Measurements from ENCODE around the gene CBX2. TPM values are rescaled to one million over a fixed set of nuclear protein-coding genes. Genes with fewer than 3 reads are reported as not detected.

The CBX2 gene
- total RNA-seq, 1 donor: under 0.01 TPM

DNA sequence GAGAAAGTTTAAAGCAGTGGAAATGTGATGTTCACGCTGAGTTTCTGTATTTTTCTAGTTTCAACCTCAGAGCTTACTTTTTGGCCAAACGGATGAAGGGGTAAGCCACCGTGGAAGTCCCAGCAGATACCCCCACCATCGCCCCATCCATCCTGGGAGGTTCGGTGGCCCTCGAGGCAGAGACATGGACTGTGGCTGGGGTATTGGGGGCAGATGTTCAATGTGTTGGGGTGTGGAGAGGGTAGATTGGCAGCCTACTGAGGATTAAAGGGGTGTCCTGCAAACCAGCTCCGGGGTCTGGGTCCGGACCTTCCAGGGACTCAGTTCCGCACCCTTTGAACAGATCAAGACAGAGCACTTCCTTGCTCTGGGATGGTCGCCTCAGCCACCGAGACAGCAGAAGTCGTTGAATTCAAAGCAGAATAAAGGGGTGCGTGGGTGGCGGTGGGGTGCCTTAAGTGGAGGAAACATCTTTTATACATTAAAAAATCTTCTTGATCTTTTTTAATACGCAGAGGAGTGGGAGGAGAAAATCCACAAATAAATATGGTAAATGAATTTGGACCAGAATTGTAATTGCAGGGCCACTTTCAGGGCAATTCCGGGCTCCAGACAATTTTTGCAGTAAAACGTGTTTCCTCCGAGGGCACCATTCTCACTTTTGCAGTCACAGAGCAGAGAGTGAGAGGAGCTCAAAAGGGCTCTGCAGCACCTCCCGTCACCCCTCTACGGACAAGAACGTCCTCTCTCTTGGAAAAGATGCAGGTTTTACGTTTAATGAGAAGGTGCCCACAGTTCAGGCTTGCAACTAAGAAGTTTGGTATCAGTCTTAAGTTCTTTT lies 27.1 kb downstream of the CBX2 start:
- Histone ChIP-seq H3K9me3 (ENCODE audit: low read depth, low read length) (no peaks in the 10 kb centered on the region), H3K4me3 (ENCODE audit: low read length) (no peak overlapping the region), H3K4me1 (ENCODE audit: insufficient read depth, low read length) (peaks cover 55% of the 10 kb centered on the region), H3K27me3 (ENCODE audit: insufficient read depth, low read length) (peaks cover 93% of the 10 kb centered on the region)

GRCh38 chr17:79806446-79806760 lies 28.5 kb downstream of the CBX2 start:
- peaks cover 49% of the 10 kb centered on the region for H3K4me1 ChIP-seq (ENCODE audit: insufficient read depth, low read length)
- H3K4me3 ChIP-seq (ENCODE audit: low read length): no peak overlapping the region
- H3K9me3 ChIP-seq (ENCODE audit: low read depth, low read length): no peaks in the 10 kb centered on the region

GRCh38 chr17:79806863-79807720 lies 29.1 kb downstream of the CBX2 start:
- H3K9me3 ChIP-seq (ENCODE audit: low read depth, low read length): no peaks in the 10 kb centered on the region
- peaks cover 87% of the 10 kb centered on the region for H3K27me3 ChIP-seq (ENCODE audit: insufficient read depth, low read length)
- H3K4me3 ChIP-seq (ENCODE audit: low read length): no peak overlapping the region
- H3K4me1 ChIP-seq (ENCODE audit: insufficient read depth, low read length): peaks cover 50% of the 10 kb centered on the region

More at GRCh38 chr17:79806446-79806760, 28.5 kb downstream of the CBX2 start:
- peaks cover 87% of the 10 kb centered on the region for H3K27me3 ChIP-seq (ENCODE audit: insufficient read depth, low read length)

GRCh38 chr17:79808763-79809529 lies 31.0 kb downstream of the CBX2 start:
- no peak overlapping the region for H3K4me3 ChIP-seq (ENCODE audit: low read length)
- H3K4me1 ChIP-seq (ENCODE audit: insufficient read depth, low read length): peaks cover 44% of the 10 kb centered on the region
- H3K27me3 ChIP-seq (ENCODE audit: insufficient read depth, low read length): peaks cover 79% of the 10 kb centered on the region
- H3K9me3 ChIP-seq (ENCODE audit: low read depth, low read length): no peaks in the 10 kb centered on the region

DNA sequence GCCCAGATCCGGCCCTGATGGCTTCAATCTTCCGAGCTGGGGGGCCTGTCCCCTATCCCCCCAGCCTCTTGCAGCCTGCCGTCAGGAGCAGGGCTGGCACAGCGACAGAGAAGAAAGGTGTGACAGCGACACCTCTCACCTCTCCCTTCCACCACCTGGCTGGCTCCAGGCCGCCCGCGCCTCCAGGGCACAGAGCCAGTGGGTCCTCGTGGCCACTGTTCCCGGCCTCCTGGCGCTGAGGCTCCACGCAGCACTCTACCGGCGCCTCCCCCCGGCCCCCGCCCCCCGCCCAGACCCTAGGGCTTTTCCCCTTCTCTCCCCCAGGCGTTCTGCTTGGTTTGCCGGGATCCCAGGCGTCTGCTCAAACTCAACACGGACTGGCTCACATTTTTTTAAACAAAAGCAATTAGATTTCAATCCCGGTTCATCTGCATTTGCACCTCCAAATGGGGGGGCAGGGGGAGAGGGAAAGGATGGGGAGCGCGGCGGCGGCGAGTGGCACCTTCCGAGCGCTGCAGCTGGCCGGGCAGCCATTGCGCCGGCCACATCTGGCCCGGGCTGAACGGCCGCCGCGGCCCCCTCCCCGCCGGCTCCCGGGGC lies 31.7 kb downstream of the CBX2 start:
- Histone ChIP-seq H3K9me3 (ENCODE audit: low read depth, low read length) (no peaks in the 10 kb centered on the region), H3K4me1 (ENCODE audit: insufficient read depth, low read length) (peaks cover 44% of the 10 kb centered on the region)

GRCh38 chr17:79810130-79811010 lies 32.4 kb downstream of the CBX2 start:
- Histone ChIP-seq H3K27me3 (ENCODE audit: insufficient read depth, low read length) (peaks cover 77% of the 10 kb centered on the region), H3K4me1 (ENCODE audit: insufficient read depth, low read length) (peaks cover 46% of the 10 kb centered on the region), H3K9me3 (ENCODE audit: low read depth, low read length) (no peaks in the 10 kb centered on the region), H3K4me3 (ENCODE audit: low read length) (no peak overlapping the region)

More for the DNA sequence above, 31.7 kb downstream of the CBX2 start:
- Histone ChIP-seq H3K27me3 (ENCODE audit: insufficient read depth, low read length) (peaks cover 78% of the 10 kb centered on the region), H3K4me3 (ENCODE audit: low read length) (no peak overlapping the region)

DNA sequence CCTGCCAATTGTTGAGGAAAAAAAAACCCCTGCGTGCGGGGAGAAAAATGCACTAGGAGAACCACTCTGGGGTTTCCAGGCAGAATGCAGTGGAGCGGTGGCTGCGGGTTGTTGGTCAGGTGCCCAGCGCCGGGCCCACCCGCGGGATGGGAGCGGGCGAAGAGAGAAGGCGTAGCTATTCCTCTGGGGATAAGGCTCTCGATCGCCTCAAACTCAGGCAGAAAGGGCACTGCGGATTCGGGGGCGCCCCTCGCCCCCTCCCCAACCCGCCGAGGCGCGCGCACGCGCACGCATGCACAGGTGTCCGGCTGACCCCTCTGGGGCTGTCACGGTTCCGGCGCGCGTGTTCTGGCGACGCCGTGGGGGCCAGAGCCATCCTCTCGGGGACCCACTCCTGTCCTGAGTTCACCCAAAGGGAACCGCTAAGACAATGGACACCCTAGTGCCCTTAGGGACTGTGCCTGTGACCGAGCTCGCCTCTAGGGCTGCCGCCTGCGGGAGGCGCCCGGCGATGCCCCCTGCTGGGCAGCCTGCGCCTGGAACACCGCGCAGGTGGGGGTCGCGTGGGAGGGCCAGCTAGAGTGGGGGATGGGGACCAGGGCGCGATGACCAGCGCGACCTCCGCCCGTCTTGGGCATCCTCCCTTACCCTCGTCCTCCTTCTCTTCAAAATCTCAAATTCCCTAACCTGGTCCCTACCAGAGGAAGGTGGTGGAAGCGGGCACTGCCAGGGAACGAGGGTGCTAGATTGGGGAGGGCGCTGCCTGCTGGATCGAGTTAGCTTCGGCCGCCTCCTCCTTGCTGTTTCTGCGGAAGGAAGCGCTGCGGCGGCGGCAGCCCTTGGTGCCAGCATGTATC lies 33.3 kb downstream of the CBX2 start:
- H3K27me3 ChIP-seq (ENCODE audit: insufficient read depth, low read length): peaks cover 76% of the 10 kb centered on the region
- H3K4me1 ChIP-seq (ENCODE audit: insufficient read depth, low read length): peaks cover 41% of the 10 kb centered on the region
- H3K4me3 ChIP-seq (ENCODE audit: low read length): no peak overlapping the region
- H3K9me3 ChIP-seq (ENCODE audit: low read depth, low read length): no peaks in the 10 kb centered on the region

DNA sequence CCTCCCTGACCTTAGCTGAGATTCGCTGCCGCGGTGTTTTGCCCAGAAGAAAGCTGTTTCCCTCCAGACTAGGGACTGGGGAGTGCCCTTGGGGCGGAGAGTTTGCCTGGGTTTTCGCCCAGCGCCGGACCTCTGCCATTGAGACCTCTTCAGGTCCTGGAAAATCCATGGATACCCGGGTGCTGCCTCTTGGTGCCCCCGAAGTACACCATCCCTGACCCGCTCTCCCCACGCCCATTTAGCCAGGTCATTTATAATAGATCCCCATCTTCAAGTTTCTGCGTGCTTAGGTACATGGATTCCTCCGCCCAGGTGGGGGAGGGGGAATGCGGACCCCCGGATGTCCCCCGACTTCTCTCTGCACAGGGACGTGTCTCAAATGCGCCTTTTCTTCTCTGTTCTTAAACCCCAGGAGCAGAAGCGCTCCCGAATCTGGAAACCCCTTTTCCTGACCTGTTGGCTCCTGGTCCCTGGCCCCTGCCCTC lies 34.0 kb downstream of the CBX2 start:
- H3K4me3 ChIP-seq (ENCODE audit: low read length): no peak overlapping the region
- no peaks in the 10 kb centered on the region for H3K9me3 ChIP-seq (ENCODE audit: low read depth, low read length)
- H3K4me1 ChIP-seq (ENCODE audit: insufficient read depth, low read length): peaks cover 40% of the 10 kb centered on the region
- peaks cover 76% of the 10 kb centered on the region for H3K27me3 ChIP-seq (ENCODE audit: insufficient read depth, low read length)

DNA sequence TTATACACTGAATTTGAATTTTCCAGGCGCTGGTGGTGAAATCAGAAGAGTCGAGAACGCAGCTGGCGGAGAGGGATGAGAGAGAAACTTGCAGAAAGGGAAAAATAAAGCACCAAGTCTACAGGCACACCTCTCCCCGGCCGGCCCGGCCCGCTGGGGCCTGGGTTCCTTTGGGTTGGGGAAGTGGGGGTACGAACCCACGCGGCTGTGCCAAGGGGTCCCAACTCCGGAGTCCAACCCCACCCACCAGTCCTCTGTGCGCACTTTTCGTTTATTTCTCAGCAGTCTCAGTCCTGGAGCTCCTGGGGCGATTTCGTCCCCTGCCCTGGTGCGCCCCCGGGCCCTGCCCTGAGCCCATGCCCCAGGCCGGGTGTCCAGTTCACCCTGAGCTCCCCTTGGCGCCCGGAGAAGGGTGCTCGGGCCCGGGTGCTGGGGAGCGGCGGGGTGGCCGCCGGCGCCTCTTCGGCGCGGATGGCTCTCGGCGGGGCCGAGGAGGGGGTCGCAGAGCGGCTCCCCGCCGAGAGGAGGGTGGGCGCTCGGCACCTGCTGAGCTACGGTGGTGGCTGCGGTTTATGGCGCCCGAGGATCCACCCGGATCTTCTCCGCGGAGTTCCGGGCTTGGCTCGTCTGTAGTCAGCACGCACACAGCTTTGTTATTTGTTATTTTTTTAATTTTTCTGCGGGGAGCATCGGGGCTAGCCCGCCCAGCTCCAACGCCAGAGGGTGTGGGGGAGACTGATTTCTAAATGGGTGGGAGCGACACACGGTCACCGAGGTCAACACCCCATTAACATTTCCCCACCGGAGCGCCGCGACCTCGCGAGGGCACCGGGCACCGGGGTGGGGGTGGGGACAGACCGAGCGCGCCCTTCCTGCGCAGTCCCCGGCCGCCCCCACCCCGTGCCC lies 34.7 kb downstream of the CBX2 start:
- Histone ChIP-seq H3K27me3 (ENCODE audit: insufficient read depth, low read length) (peaks cover 76% of the 10 kb centered on the region), H3K4me3 (ENCODE audit: low read length) (no peak overlapping the region), H3K9me3 (ENCODE audit: low read depth, low read length) (no peaks in the 10 kb centered on the region), H3K4me1 (ENCODE audit: insufficient read depth, low read length) (peaks cover 40% of the 10 kb centered on the region)

DNA sequence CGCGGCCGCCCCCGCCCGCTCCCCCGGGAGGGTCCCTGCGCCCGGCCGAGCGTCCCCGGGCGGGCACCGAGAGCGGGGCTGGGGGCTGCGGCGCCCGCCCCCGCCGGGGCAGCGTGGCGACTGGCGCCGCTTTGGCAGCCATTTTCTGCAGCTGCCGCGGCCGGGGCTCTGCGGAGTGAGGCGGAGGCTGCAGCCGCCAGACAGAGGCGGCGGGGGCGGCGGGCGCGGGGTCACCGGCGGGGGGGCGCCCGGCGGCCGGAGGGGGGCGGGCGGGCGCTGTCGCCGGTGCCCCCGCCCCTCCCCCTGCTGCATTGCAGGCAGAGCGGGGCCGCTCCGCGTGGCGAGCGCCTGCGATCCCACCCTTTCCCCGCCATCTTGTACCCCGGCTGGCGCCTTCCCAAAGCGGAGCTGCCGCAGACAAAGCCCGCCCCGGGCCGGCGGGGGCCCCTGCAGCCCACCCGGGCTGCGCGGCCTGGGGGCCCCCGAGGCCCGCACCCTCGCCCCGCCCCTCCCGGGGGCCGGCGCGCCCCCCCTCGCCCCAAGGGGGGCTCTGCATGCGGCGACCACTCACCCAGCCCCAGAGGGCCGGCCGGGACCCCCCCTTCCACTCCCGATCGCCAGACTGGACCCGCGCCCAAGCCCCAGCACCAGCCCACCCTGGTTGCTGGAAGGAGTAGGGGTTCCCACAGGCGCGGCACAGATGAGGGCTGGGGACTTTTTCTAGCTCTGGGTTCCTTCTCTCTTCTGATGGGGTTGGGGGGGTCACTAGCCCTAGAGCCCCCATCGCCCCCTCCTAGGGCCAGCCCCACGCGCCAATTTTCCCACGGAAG lies 35.6 kb downstream of the CBX2 start:
- Histone ChIP-seq H3K9me3 (ENCODE audit: low read depth, low read length) (no peaks in the 10 kb centered on the region), H3K4me3 (ENCODE audit: low read length) (no peak overlapping the region), H3K4me1 (ENCODE audit: insufficient read depth, low read length) (peaks cover 40% of the 10 kb centered on the region), H3K27me3 (ENCODE audit: insufficient read depth, low read length) (peaks cover 76% of the 10 kb centered on the region)

DNA sequence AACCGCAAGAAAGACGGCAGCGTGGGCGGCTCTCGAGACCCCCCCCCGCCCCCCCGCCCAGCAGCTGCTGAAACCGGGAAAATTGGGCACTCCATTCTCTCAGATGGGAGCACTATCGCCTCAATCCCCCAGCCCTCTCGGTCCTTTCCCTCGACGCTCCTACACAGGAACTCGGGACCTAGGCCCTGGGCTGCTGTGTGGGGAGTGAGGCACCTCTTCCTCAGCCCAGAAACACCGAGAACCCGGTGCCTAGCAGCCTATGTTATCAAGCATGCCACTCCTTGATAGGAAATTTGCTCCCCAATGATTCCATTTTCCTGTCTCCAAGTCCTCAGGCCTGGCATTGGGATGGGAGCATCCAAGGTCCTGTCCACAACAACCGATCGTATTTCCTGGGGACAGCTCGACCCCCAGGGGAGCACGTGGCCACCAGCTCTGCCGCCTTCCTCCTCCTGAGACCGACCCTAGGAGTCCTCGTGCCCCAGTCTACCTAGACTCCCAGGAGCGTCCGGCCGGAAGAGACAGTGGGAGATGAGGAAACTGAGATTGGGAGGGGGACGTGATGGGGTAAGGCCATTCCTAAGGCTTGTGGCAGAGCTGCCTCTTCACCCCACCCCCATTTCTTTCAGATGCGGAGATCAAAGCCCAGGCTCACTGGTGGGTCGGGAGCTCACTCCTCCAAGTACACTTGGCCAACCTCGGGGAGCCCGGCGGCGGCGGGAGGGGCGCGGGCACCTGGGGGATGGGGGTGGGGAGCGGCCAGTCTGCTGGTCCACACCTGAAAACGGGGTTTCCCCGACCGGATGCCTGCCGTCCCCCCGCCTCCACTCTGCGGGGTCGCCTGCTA lies 36.4 kb downstream of the CBX2 start:
- H3K4me1 ChIP-seq (ENCODE audit: insufficient read depth, low read length): peaks cover 40% of the 10 kb centered on the region
- H3K27me3 ChIP-seq (ENCODE audit: insufficient read depth, low read length): peaks cover 69% of the 10 kb centered on the region

More for the DNA sequence above, 36.4 kb downstream of the CBX2 start:
- H3K9me3 ChIP-seq (ENCODE audit: low read depth, low read length): no peaks in the 10 kb centered on the region
- H3K4me3 ChIP-seq (ENCODE audit: low read length): no peak overlapping the region

Data from mononuclear cell (primary cell).